SK-N-SH (cell line): ENCODE results near the gene MYO18A. TPM values are rescaled to one million over a fixed set of nuclear protein-coding genes. Genes with fewer than 3 reads are reported as not detected.

Source experiments
- CTCF ChIA-PET: fragments of 300-600, 350-600 bp; formaldehyde crosslinking; extraction: SDS; loops from one replicate; lab custom pipeline; 2021; lab: Yijun Ruan, JAX
- POLR2A ChIA-PET: fragments of 350-600 bp; sonication (Branson Sonifier 250); formaldehyde crosslinking; extraction: SDS; loops from one replicate; lab custom pipeline; 2020; ENCODE audit warnings: antibody characterized with exemption, inconsistent platforms; lab: Yijun Ruan, JAX
- DNase-seq: peaks from one replicate; pipeline ENCODE4 v3.0.0; 2012
- H2AFZ ChIP-seq: fragments of 200-600 bp; sonication (generic); 2 replicates; pipeline ENCODE4 v1.8.1; 2016; ENCODE audit warnings: antibody characterized with exemption, mild to moderate bottlenecking, low read depth
- H3F3A ChIP-seq: fragments of 200-600 bp; sonication (generic); replicated peaks from 2 replicates; pipeline ENCODE3; 2016; ENCODE audit warnings: antibody characterized with exemption, mild to moderate bottlenecking; ENCODE audit not compliant: insufficient read depth
- H3K27ac ChIP-seq, 2 experiments: fragments of 200-500 bp in 1 of 2; fragments of 200-600 bp in 1 of 2; sonication (Bioruptor generic) in 1 of 2; sonication (generic), shearing (Covaris generic) in 1 of 2; 2 replicates each; pipeline versions ENCODE4 v1.5.1 to v1.6.1; 2014 to 2016; ENCODE audit warnings: low read depth in 2 of 2, inconsistent platforms in 1 of 2, low read length in 1 of 2, mild to moderate bottlenecking in 1 of 2, mixed read lengths in 1 of 2
- H3K27me3 ChIP-seq: fragments of 200-600 bp; sonication (generic), shearing (Covaris generic); 2 replicates; pipeline ENCODE4 v1.6.1; 2016; ENCODE audit warnings: mixed run types; ENCODE audit not compliant: insufficient read depth
- H3K36me3 ChIP-seq, 2 experiments: fragments of 200-500 bp in 1 of 2; fragments of 200-600 bp in 1 of 2; sonication (Bioruptor generic) in 1 of 2; sonication (generic) in 1 of 2; replicated peaks in 1 of 2; 2 replicates each; pipeline versions ENCODE3 to v1.5.1; 2014 to 2016; ENCODE audit warnings: low read length in 1 of 2, mild to moderate bottlenecking in 1 of 2; ENCODE audit not compliant: insufficient read depth in 2 of 2, control insufficient read depth in 1 of 2
- H3K4me1 ChIP-seq, 2 experiments: fragments of 200-500 bp in 1 of 2; fragments of 200-600 bp in 1 of 2; sonication (Bioruptor generic) in 1 of 2; sonication (generic), shearing (Covaris generic) in 1 of 2; 2 replicates each; pipeline versions ENCODE4 v1.5.1 to v1.6.1; 2014 to 2016; ENCODE audit warnings: low read depth in 1 of 2, low read length in 1 of 2, mixed run types in 1 of 2; ENCODE audit not compliant: insufficient read depth in 2 of 2, control insufficient read depth in 1 of 2
- H3K4me2 ChIP-seq: fragments of 200-600 bp; sonication (generic), shearing (Covaris generic); 2 replicates; pipeline ENCODE4 v1.6.1; 2017; ENCODE audit warnings: mixed run types
- H3K4me3 ChIP-seq, 2 experiments: fragments of 200-500 bp in 1 of 2; fragments of 200-600 bp in 1 of 2; sonication (Bioruptor generic) in 1 of 2; sonication (generic), shearing (Covaris generic) in 1 of 2; 2 replicates each; pipeline versions ENCODE4 v1.5.1 to v1.8.1; 2014 to 2016; ENCODE audit warnings: low read depth in 2 of 2, inconsistent platforms in 1 of 2, low read length in 1 of 2, mild to moderate bottlenecking in 1 of 2, mixed read lengths in 1 of 2, moderate library complexity in 1 of 2
- H3K79me2 ChIP-seq: fragments of 200-600 bp; sonication (generic); 2 replicates; pipeline ENCODE4 v1.8.1; 2017; ENCODE audit warnings: mild to moderate bottlenecking; ENCODE audit not compliant: insufficient read depth
- H3K9ac ChIP-seq: fragments of 200-600 bp; sonication (generic); 2 replicates; pipeline ENCODE4 v1.6.1; 2017; ENCODE audit warnings: mixed run types
- H3K9me2 ChIP-seq: fragments of 200-600 bp; sonication (generic); 2 replicates; pipeline ENCODE4 v1.6.1; 2017; ENCODE audit warnings: mixed run types
- H3K9me3 ChIP-seq: fragments of 200-600 bp; sonication (generic); 2 replicates; pipeline ENCODE4 v1.6.1; 2017; ENCODE audit warnings: mixed run types, mild to moderate bottlenecking, moderate library complexity
- H4K20me1 ChIP-seq: fragments of 200-600 bp; sonication (generic); 2 replicates; pipeline ENCODE4 v1.6.1; 2017; ENCODE audit warnings: mild to moderate bottlenecking, mixed run types; ENCODE audit not compliant: insufficient read depth
- EP300 ChIP-seq, 2 experiments: IDR thresholded peaks; 2 replicates each; pipeline versions ENCODE4 v1.4.0 to v1.6.1; 2012; ENCODE audit warnings: borderline replicate concordance in 1 of 2, low read depth in 1 of 2, low read length in 1 of 2
- EZH2phosphoT487 ChIP-seq: fragments of 200-600 bp; sonication (generic); IDR thresholded peaks from 2 replicates; pipeline ENCODE4 v1.6.1; 2017; ENCODE audit warnings: low read depth, mixed run types, mild to moderate bottlenecking, antibody characterized with exemption, moderate library complexity, borderline replicate concordance
- FOSL2 ChIP-seq: IDR thresholded peaks from 2 replicates; pipeline ENCODE4 v1.4.0; 2012; ENCODE audit warnings: low read depth, mild to moderate bottlenecking, moderate library complexity, borderline replicate concordance
- FOXM1 ChIP-seq: IDR thresholded peaks from 2 replicates; pipeline ENCODE4 v1.4.0; 2012; ENCODE audit warnings: low read depth, mild to moderate bottlenecking
- GABPA ChIP-seq: IDR thresholded peaks from 2 replicates; pipeline ENCODE4 v1.4.0; 2012; ENCODE audit warnings: low read depth, mild to moderate bottlenecking
- JUND ChIP-seq: IDR thresholded peaks from 2 replicates; pipeline ENCODE4 v1.4.0; 2012
- MXI1 ChIP-seq: IDR thresholded peaks from 2 replicates; pipeline ENCODE4 v1.6.1; 2012; ENCODE audit warnings: mild to moderate bottlenecking, low read depth, low read length, improper control_type of control experiment
- RAD21 ChIP-seq: IDR thresholded peaks from 2 replicates; pipeline ENCODE4 v1.6.1; 2012; ENCODE audit warnings: mild to moderate bottlenecking, low read length
- RCOR1 ChIP-seq: fragments of 150-350 bp; IDR thresholded peaks from 2 replicates; pipeline ENCODE4 v1.6.1; 2017; ENCODE audit warnings: antibody characterized with exemption, low read length
- RFX5 ChIP-seq: IDR thresholded peaks from 2 replicates; pipeline ENCODE4 v1.6.1; 2012; ENCODE audit warnings: mild to moderate bottlenecking, improper control_type of control experiment, low read length
- SIN3A ChIP-seq: IDR thresholded peaks from 2 replicates; pipeline ENCODE4 v1.6.1; 2012; ENCODE audit warnings: low read depth, mild to moderate bottlenecking, low read length, moderate library complexity, borderline replicate concordance
- SMC3 ChIP-seq: IDR thresholded peaks from 2 replicates; pipeline ENCODE4 v1.6.1; 2012; ENCODE audit warnings: low read depth, low read length, improper control_type of control experiment
- TEAD4 ChIP-seq: IDR thresholded peaks from 2 replicates; pipeline ENCODE4 v1.4.0; 2012; ENCODE audit warnings: mild to moderate bottlenecking, borderline replicate concordance; ENCODE audit not compliant: insufficient read depth
- YY1 ChIP-seq: IDR thresholded peaks from 2 replicates; pipeline ENCODE4 v1.4.0; 2012; ENCODE audit warnings: low read depth, mild to moderate bottlenecking
- WGBS: methylation state at CpG from one replicate; pipeline ENCODE4 v1.1.6; 2017; ENCODE audit warnings: low lambda C conversion rate; 5-methylcytosine and 5-hydroxymethylcytosine counted together
- polyA plus RNA-seq, 3 experiments: library from polyadenylated mRNA; depleted of rRNA; stranded (reverse); fragments of >200 nt; gene quantifications; 2 replicates each; pipeline ENCODE4 v1.2.3, GENCODE V29; 2012
- TF ChIP-seq, protein P1 (sequence below): IDR thresholded peaks from 2 replicates; pipeline ENCODE4; 2012
- TF ChIP-seq, protein P2 (sequence below): fragments of 200-600 bp; sonication (generic); IDR thresholded peaks from 2 replicates; pipeline ENCODE4 v1.6.1; 2017; ENCODE audit warnings: antibody characterized with exemption, mild to moderate bottlenecking, moderate library complexity
- TF ChIP-seq, protein P3 (sequence below): fragments of 150-350 bp; IDR thresholded peaks from 2 replicates; pipeline ENCODE4 v1.6.1; 2017; ENCODE audit warnings: antibody characterized with exemption, low read length, low read depth, borderline replicate concordance
- TF ChIP-seq, protein P4 (sequence below): IDR thresholded peaks from 2 replicates; pipeline ENCODE4 v1.6.1; 2012; ENCODE audit warnings: mild to moderate bottlenecking, low read depth, low read length, moderate library complexity

MYO18A gene
- polyA plus RNA-seq, 1 of the 3 experiments (the other 2 are of a cell fraction): 6.6 TPM

DNA sequence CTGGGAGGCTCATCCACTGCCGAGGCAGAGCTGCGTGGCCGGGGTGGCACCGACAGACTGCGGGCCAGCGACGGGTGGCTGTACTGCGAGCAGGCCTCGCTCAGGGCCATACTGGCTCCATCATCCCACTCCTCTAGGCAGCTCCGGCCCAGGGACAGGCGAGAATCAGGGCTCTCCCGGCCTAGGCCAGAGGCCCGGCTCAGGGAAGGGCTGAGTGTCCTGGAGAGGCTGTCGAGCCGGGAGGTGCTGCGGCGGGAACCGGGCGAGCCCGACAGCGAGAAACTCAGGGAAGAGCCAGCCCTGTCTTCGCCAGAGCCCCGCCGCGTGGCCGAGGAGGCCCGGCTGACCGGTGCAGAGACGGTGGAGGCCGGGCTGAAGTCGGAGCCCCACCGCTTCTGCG, 99.9 kb downstream of the MYO18A start:
- H3K27ac ChIP-seq: no peak overlapping the region
- H3K9ac ChIP-seq: no peak overlapping the region
- DNase-seq: no peak
- POLR2A ChIA-PET: no interaction called here
- CTCF ChIA-PET: interaction anchor here (0.7 to 2.8 kb wide), 5 partner anchors 32 to 127 kb away, joined by 3 to 13 read pairs (median 8); no protein-coding TSS in a partner anchor
- H3K27me3 ChIP-seq: no peaks in the 10 kb centered on the region
- no peaks in the 10 kb centered on the region for H3K9me3 ChIP-seq
- H3K9me2 ChIP-seq: no peaks in the 10 kb centered on the region
- no peak overlapping the region for H3K4me2 ChIP-seq
- no peak for TF ChIP-seq MXI1
- no peak for TF ChIP-seq RFX5
- no peak for TF ChIP-seq SMC3
- TF ChIP-seq FOSL2: no peak
- TF ChIP-seq EZH2phosphoT487: no peak
- TF ChIP-seq YY1: no peak
- no peak for TF ChIP-seq TEAD4
- TF ChIP-seq, protein P1, sequence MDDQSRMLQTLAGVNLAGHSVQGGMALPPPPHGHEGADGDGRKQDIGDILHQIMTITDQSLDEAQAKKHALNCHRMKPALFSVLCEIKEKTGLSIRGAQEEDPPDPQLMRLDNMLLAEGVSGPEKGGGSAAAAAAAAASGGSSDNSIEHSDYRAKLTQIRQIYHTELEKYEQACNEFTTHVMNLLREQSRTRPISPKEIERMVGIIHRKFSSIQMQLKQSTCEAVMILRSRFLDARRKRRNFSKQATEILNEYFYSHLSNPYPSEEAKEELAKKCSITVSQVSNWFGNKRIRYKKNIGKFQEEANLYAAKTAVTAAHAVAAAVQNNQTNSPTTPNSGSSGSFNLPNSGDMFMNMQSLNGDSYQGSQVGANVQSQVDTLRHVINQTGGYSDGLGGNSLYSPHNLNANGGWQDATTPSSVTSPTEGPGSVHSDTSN: no peak
- no peak for TF ChIP-seq EP300 (IDR thresholded peaks at IDR 0.05; ENCODE audit: borderline replicate concordance in 1 of 2, low read depth in 1 of 2, low read length in 1 of 2)
- no peak for TF ChIP-seq RCOR1
- TF ChIP-seq GABPA: no peak
- TF ChIP-seq RAD21: no peak
- no peak for TF ChIP-seq FOXM1
- TF ChIP-seq, protein P2, sequence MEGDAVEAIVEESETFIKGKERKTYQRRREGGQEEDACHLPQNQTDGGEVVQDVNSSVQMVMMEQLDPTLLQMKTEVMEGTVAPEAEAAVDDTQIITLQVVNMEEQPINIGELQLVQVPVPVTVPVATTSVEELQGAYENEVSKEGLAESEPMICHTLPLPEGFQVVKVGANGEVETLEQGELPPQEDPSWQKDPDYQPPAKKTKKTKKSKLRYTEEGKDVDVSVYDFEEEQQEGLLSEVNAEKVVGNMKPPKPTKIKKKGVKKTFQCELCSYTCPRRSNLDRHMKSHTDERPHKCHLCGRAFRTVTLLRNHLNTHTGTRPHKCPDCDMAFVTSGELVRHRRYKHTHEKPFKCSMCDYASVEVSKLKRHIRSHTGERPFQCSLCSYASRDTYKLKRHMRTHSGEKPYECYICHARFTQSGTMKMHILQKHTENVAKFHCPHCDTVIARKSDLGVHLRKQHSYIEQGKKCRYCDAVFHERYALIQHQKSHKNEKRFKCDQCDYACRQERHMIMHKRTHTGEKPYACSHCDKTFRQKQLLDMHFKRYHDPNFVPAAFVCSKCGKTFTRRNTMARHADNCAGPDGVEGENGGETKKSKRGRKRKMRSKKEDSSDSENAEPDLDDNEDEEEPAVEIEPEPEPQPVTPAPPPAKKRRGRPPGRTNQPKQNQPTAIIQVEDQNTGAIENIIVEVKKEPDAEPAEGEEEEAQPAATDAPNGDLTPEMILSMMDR: no peak
- TF ChIP-seq, all 33 proteins: peak for 0
- Histone ChIP-seq H4K20me1 (no peaks in the 10 kb centered on the region), H3K79me2 (no peaks in the 10 kb centered on the region), H3K36me3 (peaks cover 0 to 11% of the 10 kb centered on the region in 2 experiments), H2AFZ (no peak overlapping the region), H3K4me3 (no peak overlapping the region), H3F3A (no peaks in the 10 kb centered on the region), H3K4me1 (peaks cover 12 to 16% of the 10 kb centered on the region in 2 experiments; a peak in 2 of 4 replicates)
- 99% methylated on average over 23 of the region's 33 CpGs for WGBS

DNA sequence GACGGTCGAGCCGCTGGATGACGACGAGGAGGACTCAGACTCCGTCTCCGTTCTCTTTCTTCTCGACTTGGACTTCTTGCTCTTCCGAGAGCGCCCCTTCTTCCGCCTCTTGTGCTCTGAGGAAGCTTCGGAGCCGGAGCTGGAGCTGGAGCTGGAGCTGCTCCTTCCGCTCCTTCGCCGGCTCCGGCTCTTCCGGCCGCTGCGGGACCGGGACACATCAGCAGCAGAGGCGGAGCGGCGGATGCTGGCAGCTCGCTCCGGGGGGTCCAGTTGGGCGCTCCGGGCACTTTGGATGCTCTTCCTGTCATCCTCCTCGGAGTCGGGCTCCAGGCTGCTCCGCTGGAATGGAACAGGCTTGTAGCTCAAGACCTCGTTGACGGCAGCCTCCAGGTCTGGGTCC, 100.3 kb downstream of the MYO18A start:
- no peaks in the 10 kb centered on the region for H3F3A ChIP-seq
- H3K79me2 ChIP-seq: no peaks in the 10 kb centered on the region
- H3K27ac ChIP-seq: no peak overlapping the region
- no peak overlapping the region for H3K4me3 ChIP-seq
- no peak overlapping the region for H3K9ac ChIP-seq
- H3K27me3 ChIP-seq: no peaks in the 10 kb centered on the region
- TF ChIP-seq, protein P2: no peak
- TF ChIP-seq RFX5 (no peak), TEAD4 (no peak), SIN3A (no peak), JUND (no peak)
- TF ChIP-seq, protein P3, sequence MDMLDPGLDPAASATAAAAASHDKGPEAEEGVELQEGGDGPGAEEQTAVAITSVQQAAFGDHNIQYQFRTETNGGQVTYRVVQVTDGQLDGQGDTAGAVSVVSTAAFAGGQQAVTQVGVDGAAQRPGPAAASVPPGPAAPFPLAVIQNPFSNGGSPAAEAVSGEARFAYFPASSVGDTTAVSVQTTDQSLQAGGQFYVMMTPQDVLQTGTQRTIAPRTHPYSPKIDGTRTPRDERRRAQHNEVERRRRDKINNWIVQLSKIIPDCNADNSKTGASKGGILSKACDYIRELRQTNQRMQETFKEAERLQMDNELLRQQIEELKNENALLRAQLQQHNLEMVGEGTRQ: no peak
- TF ChIP-seq, protein P4, sequence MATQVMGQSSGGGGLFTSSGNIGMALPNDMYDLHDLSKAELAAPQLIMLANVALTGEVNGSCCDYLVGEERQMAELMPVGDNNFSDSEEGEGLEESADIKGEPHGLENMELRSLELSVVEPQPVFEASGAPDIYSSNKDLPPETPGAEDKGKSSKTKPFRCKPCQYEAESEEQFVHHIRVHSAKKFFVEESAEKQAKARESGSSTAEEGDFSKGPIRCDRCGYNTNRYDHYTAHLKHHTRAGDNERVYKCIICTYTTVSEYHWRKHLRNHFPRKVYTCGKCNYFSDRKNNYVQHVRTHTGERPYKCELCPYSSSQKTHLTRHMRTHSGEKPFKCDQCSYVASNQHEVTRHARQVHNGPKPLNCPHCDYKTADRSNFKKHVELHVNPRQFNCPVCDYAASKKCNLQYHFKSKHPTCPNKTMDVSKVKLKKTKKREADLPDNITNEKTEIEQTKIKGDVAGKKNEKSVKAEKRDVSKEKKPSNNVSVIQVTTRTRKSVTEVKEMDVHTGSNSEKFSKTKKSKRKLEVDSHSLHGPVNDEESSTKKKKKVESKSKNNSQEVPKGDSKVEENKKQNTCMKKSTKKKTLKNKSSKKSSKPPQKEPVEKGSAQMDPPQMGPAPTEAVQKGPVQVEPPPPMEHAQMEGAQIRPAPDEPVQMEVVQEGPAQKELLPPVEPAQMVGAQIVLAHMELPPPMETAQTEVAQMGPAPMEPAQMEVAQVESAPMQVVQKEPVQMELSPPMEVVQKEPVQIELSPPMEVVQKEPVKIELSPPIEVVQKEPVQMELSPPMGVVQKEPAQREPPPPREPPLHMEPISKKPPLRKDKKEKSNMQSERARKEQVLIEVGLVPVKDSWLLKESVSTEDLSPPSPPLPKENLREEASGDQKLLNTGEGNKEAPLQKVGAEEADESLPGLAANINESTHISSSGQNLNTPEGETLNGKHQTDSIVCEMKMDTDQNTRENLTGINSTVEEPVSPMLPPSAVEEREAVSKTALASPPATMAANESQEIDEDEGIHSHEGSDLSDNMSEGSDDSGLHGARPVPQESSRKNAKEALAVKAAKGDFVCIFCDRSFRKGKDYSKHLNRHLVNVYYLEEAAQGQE: no peak
- H3K4me1 ChIP-seq: peaks cover 12% of the 10 kb centered on the region in 2 experiments; a peak in 2 of 4 replicates
- peaks cover 0 to 11% of the 10 kb centered on the region in 2 experiments for H3K36me3 ChIP-seq
- H2AFZ ChIP-seq: no peak overlapping the region
- ChIA-PET CTCF (interaction anchor here (0.7 to 2.8 kb wide), 5 partner anchors 30 to 127 kb away, joined by 3 to 10 read pairs (median 3); no protein-coding TSS in a partner anchor), POLR2A (no interaction called here)
- no peak for DNase-seq
- H3K9me3 ChIP-seq: no peaks in the 10 kb centered on the region
- 96% methylated on average over 20 of the region's 33 CpGs for WGBS
- no peak overlapping the region for H3K4me2 ChIP-seq
- H4K20me1 ChIP-seq: no peaks in the 10 kb centered on the region
- no peaks in the 10 kb centered on the region for H3K9me2 ChIP-seq
